ENCODE results near the gene ZW10. TPM values are rescaled to one million over a fixed set of nuclear protein-coding genes. Genes with fewer than 3 reads are reported as not detected.

Gene ZW10
- total RNA-seq, 1 donor = 17.7 TPM

DNA sequence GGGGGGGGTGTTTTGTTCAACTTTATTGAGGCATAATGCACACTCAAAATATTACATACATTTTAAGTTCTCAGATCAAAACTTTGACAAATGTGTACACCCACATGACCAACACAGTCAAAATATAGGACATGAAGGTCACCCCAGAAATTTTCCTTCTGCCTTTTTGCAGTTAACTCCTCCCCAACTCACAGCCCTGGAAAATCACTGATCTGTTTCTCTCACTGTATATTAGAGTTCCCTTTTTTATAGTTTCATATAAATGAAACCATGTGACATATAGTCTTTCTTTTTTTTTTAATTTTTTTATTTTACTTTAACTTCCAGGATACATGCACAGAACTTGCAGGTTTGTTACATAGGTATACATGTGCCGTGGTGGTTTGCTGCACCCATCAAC, 72.0 kb downstream of the ZW10 start:
- Histone ChIP-seq H3K4me3 (ENCODE audit: insufficient read depth, low read length) (no peak overlapping the region), H3K27me3 (ENCODE audit: insufficient read depth, low read length) (no peaks in the 10 kb centered on the region), H3K27ac (ENCODE audit: low read depth, low read length) (no peak overlapping the region), H3K9me3 (ENCODE audit: low read depth, low read length) (no peaks in the 10 kb centered on the region), H3K4me2 (ENCODE audit: insufficient read depth, low read length) (no peak overlapping the region), H3K79me2 (ENCODE audit: insufficient read depth, low read length) (no peaks in the 10 kb centered on the region), H2AFZ (ENCODE audit: low read length) (no peak overlapping the region), H3K36me3 (ENCODE audit: insufficient read depth, low read length) (no peaks in the 10 kb centered on the region), H3K4me1 (ENCODE audit: insufficient read depth, low read length) (peaks cover 5% of the 10 kb centered on the region), H4K20me1 (ENCODE audit: insufficient read depth, low read length) (no peaks in the 10 kb centered on the region)
- no peak for DNase-seq (ENCODE audit: insufficient read length, low spot score, missing footprints)
- TF ChIP-seq, protein P1, sequence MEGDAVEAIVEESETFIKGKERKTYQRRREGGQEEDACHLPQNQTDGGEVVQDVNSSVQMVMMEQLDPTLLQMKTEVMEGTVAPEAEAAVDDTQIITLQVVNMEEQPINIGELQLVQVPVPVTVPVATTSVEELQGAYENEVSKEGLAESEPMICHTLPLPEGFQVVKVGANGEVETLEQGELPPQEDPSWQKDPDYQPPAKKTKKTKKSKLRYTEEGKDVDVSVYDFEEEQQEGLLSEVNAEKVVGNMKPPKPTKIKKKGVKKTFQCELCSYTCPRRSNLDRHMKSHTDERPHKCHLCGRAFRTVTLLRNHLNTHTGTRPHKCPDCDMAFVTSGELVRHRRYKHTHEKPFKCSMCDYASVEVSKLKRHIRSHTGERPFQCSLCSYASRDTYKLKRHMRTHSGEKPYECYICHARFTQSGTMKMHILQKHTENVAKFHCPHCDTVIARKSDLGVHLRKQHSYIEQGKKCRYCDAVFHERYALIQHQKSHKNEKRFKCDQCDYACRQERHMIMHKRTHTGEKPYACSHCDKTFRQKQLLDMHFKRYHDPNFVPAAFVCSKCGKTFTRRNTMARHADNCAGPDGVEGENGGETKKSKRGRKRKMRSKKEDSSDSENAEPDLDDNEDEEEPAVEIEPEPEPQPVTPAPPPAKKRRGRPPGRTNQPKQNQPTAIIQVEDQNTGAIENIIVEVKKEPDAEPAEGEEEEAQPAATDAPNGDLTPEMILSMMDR (IDR thresholded peaks at IDR 0.05; ENCODE audit: extremely low read depth, low read depth, low read length) = no peak

DNA sequence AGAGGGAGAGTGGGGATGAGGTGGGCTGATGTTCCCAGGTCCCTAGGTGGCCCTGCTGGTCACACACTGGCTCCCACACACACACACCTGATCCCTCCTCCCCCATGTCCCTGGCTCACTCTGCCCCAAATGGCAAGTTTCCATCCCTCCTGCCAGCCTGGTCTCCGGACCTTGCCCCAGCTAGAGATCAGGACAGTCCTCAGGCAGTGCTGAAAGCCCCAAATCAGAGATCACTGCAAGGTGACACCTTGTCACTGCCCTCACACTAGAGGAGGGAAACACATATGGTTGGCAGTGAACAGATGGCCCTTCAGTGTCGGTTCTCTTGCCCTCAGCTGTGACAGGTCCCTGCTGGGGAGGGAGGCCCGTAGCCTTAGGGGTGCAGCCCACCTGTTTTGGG, 75.0 kb downstream of the ZW10 start:
- H2AFZ ChIP-seq (ENCODE audit: low read length) = no peak overlapping the region
- H3K36me3 ChIP-seq (ENCODE audit: insufficient read depth, low read length) = no peaks in the 10 kb centered on the region
- TF ChIP-seq, protein P1 (IDR thresholded peaks at IDR 0.05; ENCODE audit: extremely low read depth, low read depth, low read length) = no peak
- no peaks in the 10 kb centered on the region for H3K9me3 ChIP-seq (ENCODE audit: low read depth, low read length)
- no peaks in the 10 kb centered on the region for H3K79me2 ChIP-seq (ENCODE audit: insufficient read depth, low read length)
- H3K27ac ChIP-seq (ENCODE audit: low read depth, low read length) = no peak overlapping the region
- no peaks in the 10 kb centered on the region for H4K20me1 ChIP-seq (ENCODE audit: insufficient read depth, low read length)
- H3K4me2 ChIP-seq (ENCODE audit: insufficient read depth, low read length) = no peak overlapping the region
- no peak overlapping the region for H3K4me3 ChIP-seq (ENCODE audit: insufficient read depth, low read length)
- H3K27me3 ChIP-seq (ENCODE audit: insufficient read depth, low read length) = no peaks in the 10 kb centered on the region
- DNase-seq (ENCODE audit: insufficient read length, low spot score, missing footprints) = no peak
- H3K4me1 ChIP-seq (ENCODE audit: insufficient read depth, low read length) = peaks cover 5% of the 10 kb centered on the region

DNA sequence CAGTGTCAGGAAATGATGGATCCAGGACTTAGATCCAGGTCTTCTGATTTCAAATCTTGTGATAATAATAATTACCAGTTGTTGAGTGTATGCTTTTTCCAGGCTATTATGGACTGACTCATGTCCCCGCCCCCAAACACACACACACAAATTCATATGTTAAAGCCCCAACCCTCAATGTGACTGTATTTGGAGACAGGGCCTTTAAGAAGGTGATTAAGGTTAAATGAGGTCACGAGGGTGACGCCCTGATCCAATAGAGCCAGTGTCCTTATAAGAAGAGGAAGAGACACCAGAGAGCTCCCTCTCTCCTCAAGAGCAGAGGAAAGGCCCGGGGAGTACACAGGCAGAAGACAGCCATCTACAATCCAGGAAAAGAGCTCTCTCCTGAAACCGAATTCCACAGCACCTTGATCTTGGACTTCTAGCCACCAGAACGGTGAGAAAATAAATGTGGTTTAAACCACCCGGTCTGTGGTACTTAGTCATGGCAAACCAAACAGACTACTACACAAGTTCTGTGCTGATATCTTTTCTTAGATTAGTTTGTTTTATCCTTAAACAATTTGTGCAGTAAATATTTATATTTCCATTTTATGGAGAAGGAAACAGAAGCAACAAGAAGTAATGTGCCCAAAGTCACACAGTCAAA, 75.6 kb downstream of the ZW10 start:
- no peaks in the 10 kb centered on the region for H3K9me3 ChIP-seq (ENCODE audit: low read depth, low read length)
- H3K4me2 ChIP-seq (ENCODE audit: insufficient read depth, low read length) = no peak overlapping the region
- no peaks in the 10 kb centered on the region for H3K79me2 ChIP-seq (ENCODE audit: insufficient read depth, low read length)
- no peaks in the 10 kb centered on the region for H3K36me3 ChIP-seq (ENCODE audit: insufficient read depth, low read length)
- DNase-seq (ENCODE audit: insufficient read length, low spot score, missing footprints) = peak; percentile 70
- no peak overlapping the region for H3K4me3 ChIP-seq (ENCODE audit: insufficient read depth, low read length)
- no peak overlapping the region for H3K27ac ChIP-seq (ENCODE audit: low read depth, low read length)
- H4K20me1 ChIP-seq (ENCODE audit: insufficient read depth, low read length) = no peaks in the 10 kb centered on the region
- H2AFZ ChIP-seq (ENCODE audit: low read length) = no peak overlapping the region
- TF ChIP-seq, protein P1 (IDR thresholded peaks at IDR 0.05; ENCODE audit: extremely low read depth, low read depth, low read length) = no peak
- no peaks in the 10 kb centered on the region for H3K27me3 ChIP-seq (ENCODE audit: insufficient read depth, low read length)
- H3K4me1 ChIP-seq (ENCODE audit: insufficient read depth, low read length) = peaks cover 5% of the 10 kb centered on the region

DNA sequence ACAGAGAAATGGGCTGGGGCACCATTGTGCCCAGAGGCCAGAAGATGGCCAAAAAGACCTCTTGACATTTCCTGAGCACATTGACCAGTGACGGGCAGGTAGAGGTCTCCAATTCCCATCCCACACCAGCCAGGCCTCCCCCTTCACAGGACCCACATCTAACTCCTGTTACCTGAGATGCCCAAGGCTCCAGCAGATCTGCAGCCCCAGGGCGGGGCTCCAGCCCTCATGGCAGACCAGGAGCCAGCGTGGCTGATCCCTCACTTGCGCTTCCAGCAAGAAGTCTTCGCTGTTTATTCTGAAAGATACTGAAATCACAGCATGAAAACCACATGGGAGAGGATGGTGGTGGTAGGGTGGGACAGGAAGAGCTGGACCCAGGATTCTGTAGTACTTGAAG, 76.4 kb downstream of the ZW10 start:
- no peaks in the 10 kb centered on the region for H3K27me3 ChIP-seq (ENCODE audit: insufficient read depth, low read length)
- TF ChIP-seq, protein P1 (IDR thresholded peaks at IDR 0.05; ENCODE audit: extremely low read depth, low read depth, low read length) = no peak
- no peaks in the 10 kb centered on the region for H3K36me3 ChIP-seq (ENCODE audit: insufficient read depth, low read length)
- peaks cover 5% of the 10 kb centered on the region for H3K4me1 ChIP-seq (ENCODE audit: insufficient read depth, low read length)
- H3K27ac ChIP-seq (ENCODE audit: low read depth, low read length) = no peak overlapping the region
- peak; percentile 60 for DNase-seq (ENCODE audit: insufficient read length, low spot score, missing footprints)
- no peaks in the 10 kb centered on the region for H3K79me2 ChIP-seq (ENCODE audit: insufficient read depth, low read length)
- no peak overlapping the region for H2AFZ ChIP-seq (ENCODE audit: low read length)
- no peaks in the 10 kb centered on the region for H4K20me1 ChIP-seq (ENCODE audit: insufficient read depth, low read length)
- H3K4me3 ChIP-seq (ENCODE audit: insufficient read depth, low read length) = no peak overlapping the region
- H3K9me3 ChIP-seq (ENCODE audit: low read depth, low read length) = no peaks in the 10 kb centered on the region
- no peak overlapping the region for H3K4me2 ChIP-seq (ENCODE audit: insufficient read depth, low read length)
